GM21447 (cell line): ENCODE measurements around the gene CEP41.

Source experiments
- ATAC-seq: cut with Tn5 transposase; IDR thresholded peaks from one replicate; pipeline ENCODE4 v1.9.1; 2021; ENCODE audit not compliant: unreplicated experiment

Gene CEP41

DNA sequence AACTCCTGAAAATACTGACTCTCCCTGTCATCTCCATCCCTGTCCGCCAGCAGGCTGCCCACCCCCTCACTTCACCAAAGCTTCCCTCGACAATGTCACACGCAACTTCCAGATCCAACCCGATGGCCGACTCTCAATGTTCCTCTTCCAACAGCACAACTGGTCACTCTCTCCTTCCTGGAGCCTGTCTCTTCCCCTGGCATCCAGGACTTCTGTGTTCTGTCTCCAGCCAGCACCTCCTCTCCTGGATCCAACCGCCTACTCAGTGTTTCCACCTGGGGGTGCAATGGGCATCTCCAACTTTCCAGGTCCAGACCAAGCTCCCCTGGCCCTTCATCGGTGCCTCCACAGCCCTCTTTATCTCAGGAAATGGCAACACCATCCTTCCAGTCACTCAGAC lies 87.6 kb downstream of the CEP41 start:
- ATAC-seq: no peak

DNA sequence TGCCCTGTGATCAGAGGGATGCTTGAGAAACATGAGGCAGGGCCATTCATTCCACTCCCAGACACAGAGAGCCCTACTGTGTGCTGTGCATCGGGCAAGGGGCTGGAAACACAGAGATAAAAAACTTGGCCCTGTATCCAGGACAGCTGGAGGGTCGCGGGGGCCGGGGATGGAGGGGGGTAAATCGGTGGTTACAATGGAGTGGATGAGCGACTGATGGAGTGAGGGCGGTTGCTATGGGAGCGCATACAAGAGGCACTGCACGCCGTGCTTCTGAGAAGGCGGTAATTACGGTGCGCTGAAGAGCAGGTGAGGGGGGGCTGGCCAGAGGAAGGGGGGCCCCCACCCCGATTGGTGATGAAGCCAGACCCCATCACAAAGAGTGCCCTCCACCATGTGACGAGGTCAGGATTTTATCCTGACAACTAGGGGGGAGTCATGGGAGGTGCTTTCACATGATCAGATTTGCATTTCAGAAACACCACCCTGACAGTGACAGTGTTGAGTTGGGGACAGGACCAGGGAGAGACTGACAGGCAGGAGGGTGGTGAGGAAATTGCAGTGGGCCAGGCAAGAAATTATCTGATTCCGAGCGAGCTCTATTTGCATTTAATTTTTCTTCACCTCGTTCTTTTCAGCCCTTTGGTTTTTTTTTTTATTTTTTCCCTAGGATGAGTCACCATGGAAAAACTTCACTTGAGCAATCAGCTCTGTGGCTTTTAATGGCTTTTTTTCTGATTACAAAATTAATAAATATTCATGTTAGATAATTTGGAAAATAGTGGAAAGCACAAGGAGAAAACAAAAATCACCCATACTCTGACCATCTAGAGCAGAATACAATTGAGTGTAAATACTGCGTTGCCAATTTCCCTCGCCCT lies 88.4 kb downstream of the CEP41 start:
- ATAC-seq: no peak

DNA sequence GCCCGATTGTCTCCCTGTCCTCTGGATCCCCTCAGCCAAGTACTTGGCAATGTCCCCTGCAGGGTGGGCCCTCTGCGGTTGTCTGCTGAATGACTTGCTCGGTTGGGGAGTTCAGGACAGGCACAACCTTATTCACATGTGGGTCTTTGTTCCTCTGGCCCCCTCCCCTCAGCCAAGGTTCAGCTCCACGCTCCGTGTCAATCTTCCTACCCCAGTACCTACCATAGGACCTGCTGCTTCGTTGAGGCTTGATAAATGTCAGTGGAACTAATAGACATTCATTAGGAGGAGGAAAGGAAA lies 89.1 kb downstream of the CEP41 start:
- no peak for ATAC-seq

DNA sequence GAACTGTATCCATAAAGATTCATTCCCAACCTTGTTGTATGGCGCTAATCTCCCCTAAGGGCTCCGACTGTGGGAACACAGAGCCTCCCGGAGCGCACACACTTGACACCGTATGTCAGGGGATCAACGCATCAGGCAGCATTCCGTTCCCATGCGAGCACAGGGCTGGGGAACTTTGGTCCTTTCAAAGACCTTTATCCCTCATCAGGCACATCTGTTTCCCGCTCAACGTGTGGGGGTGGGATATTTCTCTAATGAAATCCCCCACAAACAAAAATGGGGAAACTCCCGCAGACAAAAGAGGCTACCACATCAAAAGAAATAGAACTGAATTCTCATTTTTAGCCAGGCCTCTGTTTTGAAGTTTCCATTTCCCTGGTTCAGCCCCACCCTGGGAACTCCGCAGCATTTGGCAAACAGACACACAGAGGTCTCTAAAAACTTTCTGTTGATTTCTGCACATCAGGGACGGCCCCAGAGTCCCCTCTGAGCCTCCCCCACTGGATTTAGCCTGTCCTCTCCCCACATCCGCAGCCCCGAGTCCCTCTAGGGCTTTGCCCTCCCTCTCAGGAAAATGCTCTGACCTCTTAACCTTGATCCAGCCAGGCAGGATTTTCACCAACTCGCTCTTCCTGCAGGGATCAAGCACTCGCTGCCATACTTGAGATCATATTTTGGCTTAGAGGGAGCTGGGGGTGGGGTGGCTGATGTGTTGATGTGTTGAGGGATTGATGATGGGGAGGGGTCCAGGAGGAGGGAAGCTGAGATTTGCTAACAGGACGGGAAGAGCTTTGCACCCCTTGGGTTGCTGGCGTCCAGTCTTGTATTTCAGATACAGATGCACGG lies 89.6 kb downstream of the CEP41 start:
- ATAC-seq: no peak

DNA sequence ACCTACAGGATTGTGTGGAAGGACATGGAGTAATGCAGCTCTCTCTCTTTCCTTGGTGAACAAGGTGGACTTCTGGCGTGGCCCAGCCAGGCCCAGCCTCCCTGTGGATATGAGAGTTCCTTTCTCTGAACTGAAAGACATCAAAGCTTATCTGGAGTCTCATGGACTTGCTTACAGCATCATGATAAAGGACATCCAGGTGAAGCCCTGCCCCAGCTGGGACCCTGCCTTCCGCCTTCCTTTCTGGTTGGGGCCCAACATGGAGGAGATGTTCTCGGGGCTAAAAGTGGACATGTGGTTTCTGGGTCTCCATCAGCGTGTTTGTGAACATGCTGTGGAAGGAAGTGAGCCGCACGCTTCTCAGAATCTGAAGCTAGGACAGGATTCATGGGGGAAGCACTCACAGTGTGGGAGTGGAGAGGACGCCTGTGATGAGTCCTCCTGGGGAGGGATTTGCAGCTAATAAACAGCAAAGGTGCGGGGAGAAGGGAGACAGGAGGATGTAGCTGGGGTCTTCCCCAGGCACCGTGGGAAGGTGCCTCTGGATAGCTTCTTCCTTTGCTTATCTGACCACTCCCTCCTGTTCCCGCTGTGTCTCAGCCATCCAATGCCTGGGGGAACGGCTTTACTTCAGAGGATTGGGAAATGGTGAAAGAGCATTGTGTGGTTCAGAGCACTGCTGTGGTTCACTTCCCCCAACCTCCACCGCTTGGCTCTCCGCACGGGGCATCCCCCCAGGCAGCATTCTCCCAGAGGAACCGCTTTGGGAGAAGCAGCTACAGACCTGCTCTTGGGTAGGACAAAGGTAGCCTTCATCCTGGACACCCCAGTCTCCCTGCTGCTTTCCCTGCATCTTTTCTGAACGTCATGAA lies 90.7 kb downstream of the CEP41 start:
- no peak for ATAC-seq

DNA sequence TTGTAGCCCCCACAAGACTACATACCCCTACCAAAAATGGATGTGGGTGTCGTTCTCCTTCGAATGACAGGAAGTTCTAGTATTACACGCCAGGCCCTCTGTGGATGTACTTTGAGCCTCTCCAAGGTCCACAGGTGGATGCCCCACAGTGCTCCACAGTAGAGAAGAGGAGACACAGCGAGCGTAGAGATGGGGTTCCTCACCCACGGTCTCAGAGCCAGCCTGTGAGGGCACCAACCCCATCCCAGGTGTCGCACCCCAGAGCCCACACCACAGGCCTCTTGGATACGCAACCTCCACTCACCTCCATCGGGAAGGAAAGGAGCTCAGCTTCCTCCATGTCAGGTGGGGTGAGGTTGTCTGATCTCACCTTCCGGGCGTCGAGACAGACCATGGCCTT lies 93.9 kb downstream of the CEP41 start:
- ATAC-seq: no peak

DNA sequence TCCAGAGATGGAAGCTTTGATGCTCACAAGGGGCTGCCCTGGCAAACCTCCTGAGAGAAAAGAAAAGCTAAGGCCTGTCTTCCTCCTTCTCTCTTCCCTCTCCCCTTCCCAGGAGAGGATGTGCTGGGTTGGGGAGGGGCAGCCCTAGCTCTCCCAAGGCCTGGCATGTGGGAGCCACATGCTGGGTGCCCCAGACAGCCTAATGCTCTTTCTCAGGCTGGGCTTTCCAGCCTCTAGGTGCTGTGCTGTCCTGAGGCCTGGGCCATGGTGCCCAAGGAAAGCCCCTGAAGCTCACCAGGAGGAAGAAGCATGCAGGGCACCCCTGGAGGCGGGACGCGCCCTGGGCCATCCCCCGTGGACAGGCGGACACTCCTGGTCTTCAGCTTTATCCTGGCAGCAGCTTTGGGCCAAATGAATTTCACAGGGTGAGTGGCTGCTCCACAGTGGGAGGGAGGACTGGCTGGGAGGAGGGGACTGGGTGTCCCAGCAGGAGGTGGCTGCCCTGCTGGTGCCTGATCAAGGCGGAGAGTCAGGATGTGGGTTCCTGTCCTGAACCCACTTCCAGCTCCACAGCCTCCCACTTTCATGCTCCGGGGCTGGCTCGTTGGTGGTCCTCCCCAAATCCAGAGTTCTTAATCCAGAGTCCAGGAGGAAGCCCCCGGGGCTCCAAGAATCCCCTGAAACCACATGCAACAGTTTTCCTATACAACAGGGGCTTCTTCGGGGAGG lies 94.5 kb downstream of the CEP41 start:
- no peak for ATAC-seq

DNA sequence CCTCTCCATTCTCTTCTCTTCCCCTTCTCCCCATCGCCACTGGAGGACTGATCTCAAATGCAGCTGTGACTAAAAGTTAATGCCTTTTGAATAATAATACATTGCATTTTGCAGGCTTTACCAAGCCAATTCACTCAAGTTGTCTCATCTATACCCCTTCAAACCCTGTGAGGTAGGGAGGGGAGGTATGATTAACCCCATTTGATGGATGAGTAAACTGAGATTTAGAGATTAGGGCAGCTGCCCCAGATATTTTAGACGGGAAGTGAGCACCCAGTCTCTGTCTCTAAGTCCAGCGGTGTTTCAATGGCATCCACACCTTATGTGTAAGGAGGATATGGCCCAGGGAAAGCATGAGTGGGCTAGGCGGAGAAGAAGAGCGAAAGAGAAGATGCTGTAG lies 95.1 kb downstream of the CEP41 start:
- no peak for ATAC-seq

DNA sequence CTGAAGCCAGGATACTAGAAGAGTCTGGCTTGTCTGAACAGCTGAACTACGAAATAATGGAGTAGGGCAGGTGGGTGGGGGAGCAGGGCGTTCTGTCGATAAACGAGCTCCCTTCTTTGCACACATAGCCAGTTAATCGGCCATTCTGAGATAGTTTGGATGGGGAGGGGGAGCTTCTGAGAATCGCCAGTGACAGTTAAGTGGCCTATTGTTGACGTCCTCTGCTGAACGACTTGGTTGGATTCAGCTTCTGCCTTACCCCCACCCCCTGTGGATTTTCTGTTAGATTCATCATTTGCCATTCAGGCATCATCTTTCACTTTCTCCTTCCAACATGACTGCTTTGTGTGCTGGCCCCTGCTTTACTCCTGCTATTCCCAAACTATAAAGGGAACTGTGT lies 95.7 kb downstream of the CEP41 start:
- no peak for ATAC-seq

DNA sequence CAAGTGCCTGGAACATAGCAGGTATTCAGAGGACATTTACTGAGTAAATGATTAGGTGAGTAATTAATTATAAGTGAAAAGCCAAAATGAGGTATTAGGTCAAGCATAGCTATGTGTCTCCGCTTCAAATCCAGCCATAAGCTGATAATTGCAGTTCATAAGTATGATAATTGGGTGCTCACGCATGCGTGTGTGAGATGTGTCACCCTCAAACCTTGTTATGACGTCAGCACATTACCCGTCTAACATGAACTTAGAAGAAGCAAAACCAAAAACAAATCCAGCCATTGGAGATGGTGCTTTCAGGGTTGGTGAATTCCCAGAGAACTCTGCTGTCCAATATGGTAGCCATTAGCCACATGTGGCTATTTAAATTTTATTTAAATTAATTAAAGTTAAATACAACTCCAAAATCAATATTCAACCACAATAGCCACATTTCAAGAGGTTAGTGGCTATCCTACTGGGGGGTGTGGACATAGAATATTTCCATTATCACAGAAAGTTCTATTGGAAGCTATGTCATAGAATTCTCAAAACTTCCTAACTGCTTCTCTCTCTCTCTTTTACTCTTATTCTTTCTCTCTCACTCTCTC lies 96.4 kb downstream of the CEP41 start, which contains the start of gene CPA5:
TSS of gene CPA5 (plus strand) at position 546 of the 596 bp plus-strand sequence. CDS start 1,670 bp downstream, outside the sequence.
- ATAC-seq: no peak
